Neural cell (in vitro differentiated cells): ENCODE measurements around the gene OSBPL5. TPM values are rescaled to one million over a fixed set of nuclear protein-coding genes. Genes with fewer than 3 reads are reported as not detected.

Experiments used
- H2AFZ ChIP-seq: fragments of 200-600, 300-800 bp; sonication (generic), shearing (Covaris generic); 2 replicates; pipeline ENCODE4 v1.6.0; 2014; ENCODE audit warnings: low read depth, mild to moderate bottlenecking, antibody characterized with exemption, low read length, moderate library complexity
- H3F3A ChIP-seq: fragments of 200-600 bp; shearing (Covaris generic); 2 replicates; pipeline ENCODE4 v1.6.1; 2016; ENCODE audit warnings: mild to moderate bottlenecking, moderate library complexity, mixed read lengths, antibody characterized with exemption, low read length; ENCODE audit not compliant: insufficient read depth, poor library complexity, severe bottlenecking
- H3K27ac ChIP-seq: fragments of 200-600, 300-800 bp; sonication (generic), shearing (Covaris generic); 2 replicates; pipeline ENCODE4 v1.5.1; 2014; ENCODE audit warnings: mild to moderate bottlenecking, low read length, moderate library complexity
- H3K27me3 ChIP-seq: fragments of 300-800, 200-600 bp; sonication (generic), shearing (Covaris generic); 2 replicates; pipeline ENCODE4 v1.6.0; 2014; ENCODE audit warnings: mild to moderate bottlenecking, low read depth, low read length, moderate library complexity; ENCODE audit not compliant: insufficient read depth
- H3K36me3 ChIP-seq: fragments of 300-800, 200-600 bp; sonication (generic), shearing (Covaris generic); 2 replicates; pipeline ENCODE4 v1.5.1; 2014; ENCODE audit warnings: mild to moderate bottlenecking, antibody characterized with exemption, low read length, moderate library complexity; ENCODE audit not compliant: insufficient read depth
- H3K4me2 ChIP-seq: fragments of 300-800, 200-600 bp; sonication (generic), shearing (Covaris generic); 2 replicates; pipeline ENCODE4 v1.6.0; 2014; ENCODE audit warnings: mild to moderate bottlenecking, low read length
- H3K4me3 ChIP-seq: fragments of 300-800, 200-600 bp; sonication (generic), shearing (Covaris generic); 2 replicates; pipeline ENCODE4 v1.5.1; 2014; ENCODE audit warnings: mild to moderate bottlenecking, low read length, moderate library complexity
- H3K79me2 ChIP-seq: fragments of 200-600 bp; shearing (Covaris generic); replicated peaks from 2 replicates; pipeline ENCODE4 v1.6.0; 2014; ENCODE audit warnings: mild to moderate bottlenecking, low read length, moderate library complexity; ENCODE audit not compliant: insufficient read depth
- H3K9ac ChIP-seq: fragments of 300-800, 200-600 bp; sonication (generic), shearing (Covaris generic); 2 replicates; pipeline ENCODE4 v1.6.1; 2016; ENCODE audit warnings: mild to moderate bottlenecking, low read length, mixed read lengths
- H3K9me2 ChIP-seq: fragments of 200-600 bp; shearing (Covaris generic); 2 replicates; pipeline ENCODE4 v1.6.1; 2016; ENCODE audit warnings: mild to moderate bottlenecking, low read length, mixed read lengths; ENCODE audit not compliant: insufficient read depth
- H3K9me3 ChIP-seq: fragments of 200-600, 300-800 bp; sonication (generic), shearing (Covaris generic); 2 replicates; pipeline ENCODE4 v1.6.1; 2016; ENCODE audit warnings: mild to moderate bottlenecking, mixed run types, low read length, moderate library complexity, mixed read lengths
- H4K20me1 ChIP-seq: fragments of 200-600 bp; shearing (Covaris generic); 2 replicates; pipeline ENCODE4 v1.6.1; 2016; ENCODE audit warnings: mild to moderate bottlenecking, mixed run types; ENCODE audit not compliant: insufficient read depth
- CTCF ChIP-seq: fragments of 450-650 bp; IDR thresholded peaks from 2 replicates; pipeline ENCODE4 v1.5.1; 2014; ENCODE audit warnings: antibody characterized with exemption, mild to moderate bottlenecking, moderate library complexity; ENCODE audit not compliant: poor library complexity, severe bottlenecking
- EP300 ChIP-seq: fragments of 450-650 bp; conservative IDR thresholded peaks from 2 replicates; pipeline ENCODE4 v1.6.1; 2014; ENCODE audit warnings: antibody characterized with exemption, mild to moderate bottlenecking, moderate library complexity; ENCODE audit not compliant: poor library complexity, severe bottlenecking
- EZH2 ChIP-seq: fragments of 200-600, 300-800 bp; shearing (Covaris generic), sonication (generic); IDR thresholded peaks from 2 replicates; pipeline ENCODE4 v1.6.1; 2014; ENCODE audit warnings: antibody characterized with exemption, low read length, borderline replicate concordance, mild to moderate bottlenecking; ENCODE audit not compliant: insufficient read depth, poor library complexity, severe bottlenecking
- MXI1 ChIP-seq: fragments of 450-650 bp; conservative IDR thresholded peaks from 2 replicates; pipeline ENCODE4 v1.6.1; 2014; ENCODE audit warnings: antibody characterized with exemption, mild to moderate bottlenecking; ENCODE audit not compliant: poor library complexity, severe bottlenecking
- POLR2AphosphoS5 ChIP-seq: IDR thresholded peaks from 2 replicates; pipeline ENCODE4 v1.6.1; 2012
- RAD21 ChIP-seq: fragments of 450-650 bp; conservative IDR thresholded peaks from 2 replicates; pipeline ENCODE4 v1.6.1; 2014; ENCODE audit warnings: antibody characterized with exemption, mild to moderate bottlenecking, moderate library complexity
- REST ChIP-seq: IDR thresholded peaks from 2 replicates; pipeline ENCODE4 v1.6.1; 2012; ENCODE audit warnings: borderline replicate concordance
- SMC3 ChIP-seq: fragments of 450-650 bp; conservative IDR thresholded peaks from 2 replicates; pipeline ENCODE4 v1.6.1; 2014; ENCODE audit warnings: antibody characterized with exemption, mild to moderate bottlenecking, moderate library complexity; ENCODE audit not compliant: poor library complexity
- TAF1 ChIP-seq: IDR thresholded peaks from 2 replicates; pipeline ENCODE4 v1.6.1; 2012; ENCODE audit warnings: low read depth
- polyA plus RNA-seq: library from polyadenylated mRNA; depleted of rRNA; stranded (reverse); fragments of >200 nt; gene quantifications from 2 replicates; pipeline ENCODE4 v1.2.3, GENCODE V29; 2014

OSBPL5 gene
- polyA plus RNA-seq, 1 donor from 2014 or later: 49.1 TPM

DNA sequence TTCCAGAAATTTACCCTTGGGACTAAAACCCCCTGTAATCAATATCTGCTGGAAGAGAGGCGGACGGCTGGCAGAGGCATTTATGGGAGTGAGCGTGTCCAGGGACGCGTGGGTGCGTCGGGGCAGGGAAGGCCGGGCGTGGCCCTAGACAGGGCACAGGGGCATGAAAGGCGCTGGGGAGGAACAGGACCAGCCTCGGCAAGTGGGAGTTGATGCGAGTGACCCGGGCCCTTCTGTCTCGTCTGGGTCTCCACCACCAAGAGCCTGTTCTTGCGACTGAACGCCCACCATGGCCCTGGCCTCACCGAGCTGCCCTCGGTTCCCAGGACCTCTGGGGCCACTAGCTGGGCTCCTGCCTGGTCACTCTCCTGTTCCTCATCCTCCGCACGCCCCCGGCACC is 17.5 kb downstream of the OSBPL5 start:
- Histone ChIP-seq H3K9me2 (no peaks in the 10 kb centered on the region), H3K36me3 (no peaks in the 10 kb centered on the region), H3K4me2 (no peak overlapping the region), H2AFZ (no peak overlapping the region), H3K79me2 (no peaks in the 10 kb centered on the region), H3F3A (no peaks in the 10 kb centered on the region), H3K27me3 (no peaks in the 10 kb centered on the region), H3K4me3 (no peak overlapping the region), H3K27ac (no peak overlapping the region), H3K9ac (no peak overlapping the region), H4K20me1 (no peaks in the 10 kb centered on the region), H3K9me3 (no peaks in the 10 kb centered on the region)
- TF ChIP-seq RAD21 (no peak), SMC3 (no peak), TAF1 (no peak), REST (no peak), POLR2AphosphoS5 (no peak), EZH2 (no peak), CTCF (no peak), EP300 (no peak), MXI1 (no peak)

DNA sequence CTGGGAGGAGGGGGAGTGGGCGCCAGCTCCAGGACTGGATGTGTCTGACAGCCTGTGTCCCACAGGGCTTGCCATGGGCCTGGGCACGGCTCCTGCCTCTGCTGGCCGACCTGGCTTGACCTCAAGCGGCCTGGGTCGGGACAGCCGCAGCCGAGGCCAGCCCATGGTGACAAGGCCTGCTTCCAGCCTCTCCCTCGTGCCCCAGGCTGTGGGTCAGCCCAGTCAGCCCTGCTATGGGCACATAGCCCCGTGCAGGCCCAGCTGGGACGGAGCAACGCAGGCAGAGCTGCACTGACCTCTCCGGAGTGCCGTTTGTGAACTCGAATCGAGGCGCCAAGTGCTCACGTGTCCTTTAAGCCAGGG is 17.9 kb downstream of the OSBPL5 start:
- no peaks in the 10 kb centered on the region for H3F3A ChIP-seq
- H3K9me3 ChIP-seq: no peaks in the 10 kb centered on the region
- H3K9ac ChIP-seq: no peak overlapping the region
- no peaks in the 10 kb centered on the region for H3K79me2 ChIP-seq
- no peaks in the 10 kb centered on the region for H4K20me1 ChIP-seq
- H3K4me3 ChIP-seq: no peak overlapping the region
- H3K4me2 ChIP-seq: no peak overlapping the region
- H3K27me3 ChIP-seq: no peaks in the 10 kb centered on the region
- no peak for TF ChIP-seq EZH2
- no peak for TF ChIP-seq SMC3
- no peak for TF ChIP-seq MXI1
- TF ChIP-seq RAD21: no peak
- no peak for TF ChIP-seq CTCF
- TF ChIP-seq TAF1: no peak
- TF ChIP-seq EP300: no peak
- no peak for TF ChIP-seq REST
- no peak for TF ChIP-seq POLR2AphosphoS5
- no peaks in the 10 kb centered on the region for H3K36me3 ChIP-seq
- no peaks in the 10 kb centered on the region for H3K9me2 ChIP-seq
- no peak overlapping the region for H3K27ac ChIP-seq
- H2AFZ ChIP-seq: no peak overlapping the region
